HG03460 (cell line): Measurements from ENCODE around the gene ADPGK.
"Not testable (repeated sequence)": the region's sequence is repeated elsewhere in the genome, so short reads cannot be mapped to it uniquely, and the experiment has no call there.

Experiments used
- ATAC-seq: cut with Tn5 transposase; IDR thresholded peaks from one replicate; pipeline ENCODE4 v1.9.1; 2021; ENCODE audit not compliant: unreplicated experiment

Gene ADPGK

DNA sequence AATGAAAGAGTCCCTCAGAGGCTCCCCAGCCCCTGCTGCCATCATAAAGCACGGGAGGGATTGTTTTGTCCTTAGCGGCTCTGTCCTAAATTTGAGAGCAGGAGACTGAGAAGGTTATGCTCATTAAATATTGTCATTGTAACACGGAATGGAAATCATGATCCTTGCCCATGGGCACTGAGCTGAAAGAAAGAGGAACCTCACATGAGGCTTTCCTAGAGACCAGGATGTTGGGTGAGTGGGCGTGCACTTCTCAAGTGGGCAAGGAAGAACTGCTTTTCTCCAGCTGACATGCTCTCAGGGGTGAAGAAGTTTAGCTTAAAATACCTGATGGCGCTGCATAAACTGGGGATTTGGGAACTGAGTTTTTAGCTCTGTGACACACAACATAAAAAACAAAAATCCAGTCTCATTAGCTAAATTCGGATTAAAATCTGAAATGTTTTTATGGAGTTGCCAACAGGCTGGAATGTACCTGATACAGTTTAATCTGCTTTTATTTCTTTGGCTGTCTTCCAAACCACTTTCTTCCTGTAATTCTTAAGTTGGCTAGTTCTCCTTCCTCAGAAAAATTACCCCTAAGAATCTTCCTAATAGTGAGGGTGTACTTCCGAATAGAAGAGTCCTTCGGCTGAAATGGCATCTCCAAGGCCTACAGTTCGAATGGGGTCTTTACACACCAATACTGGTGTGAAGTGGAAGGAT is 31.7 kb downstream of the ADPGK start:
- no peak for ATAC-seq

DNA sequence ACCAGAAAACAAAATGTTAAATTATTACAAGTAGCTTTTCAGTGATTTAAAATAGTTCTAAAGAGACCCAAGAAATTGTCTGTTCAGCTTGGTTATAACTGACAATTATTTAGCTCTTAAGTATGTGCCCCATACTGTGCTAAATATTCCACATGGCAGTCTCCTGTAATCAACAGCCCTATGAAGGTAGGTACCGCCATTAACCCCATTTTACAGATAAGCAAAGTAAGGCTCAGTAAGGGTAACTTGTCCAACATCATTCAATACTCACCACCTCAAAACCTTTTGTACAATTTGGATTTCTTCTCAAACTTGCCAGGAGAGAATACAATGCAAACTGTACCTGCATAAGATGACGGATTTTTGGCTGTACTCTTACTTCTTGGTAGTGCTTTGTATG is 33.9 kb downstream of the ADPGK start:
- no peak for ATAC-seq

DNA sequence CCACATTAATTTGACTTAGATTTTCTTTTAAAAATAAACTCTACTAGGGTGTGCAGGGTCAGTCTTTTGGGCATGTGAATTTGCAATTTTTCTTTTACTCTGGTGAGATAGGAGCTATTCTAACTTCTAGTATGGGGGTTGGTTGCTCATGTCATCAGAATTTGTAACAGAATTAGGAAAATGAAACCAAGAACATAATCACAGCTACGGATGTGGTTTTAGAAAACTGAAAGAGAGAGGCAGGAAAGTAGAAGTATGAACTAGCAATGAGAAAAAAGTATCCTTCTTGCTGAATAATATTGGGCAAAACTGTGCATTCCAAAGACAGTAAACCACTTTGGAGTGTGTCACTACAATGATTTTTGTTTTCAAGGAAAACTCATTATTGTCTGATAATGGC is 43.3 kb downstream of the ADPGK start:
- ATAC-seq: peak; percentile 74

DNA sequence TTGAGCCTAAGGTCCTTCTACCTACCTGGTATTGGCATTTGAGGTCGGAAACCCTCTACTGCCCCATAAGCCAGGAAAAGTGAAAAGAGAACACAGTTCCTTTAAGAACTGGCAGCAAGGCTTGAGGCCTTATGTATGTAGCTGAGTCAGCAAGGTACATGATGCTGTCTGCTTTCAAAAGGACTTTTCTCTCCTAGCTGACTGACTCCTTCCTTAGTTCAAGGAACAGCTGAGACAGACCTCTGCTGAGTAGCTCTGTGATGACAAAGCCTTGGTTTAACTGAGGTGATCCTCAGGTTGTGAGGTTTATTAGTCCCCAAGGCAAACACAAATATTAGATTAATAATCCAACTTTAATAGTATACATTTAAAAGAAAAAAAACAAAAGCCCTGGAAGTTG is 45.8 kb downstream of the ADPGK start:
- ATAC-seq: no peak

DNA sequence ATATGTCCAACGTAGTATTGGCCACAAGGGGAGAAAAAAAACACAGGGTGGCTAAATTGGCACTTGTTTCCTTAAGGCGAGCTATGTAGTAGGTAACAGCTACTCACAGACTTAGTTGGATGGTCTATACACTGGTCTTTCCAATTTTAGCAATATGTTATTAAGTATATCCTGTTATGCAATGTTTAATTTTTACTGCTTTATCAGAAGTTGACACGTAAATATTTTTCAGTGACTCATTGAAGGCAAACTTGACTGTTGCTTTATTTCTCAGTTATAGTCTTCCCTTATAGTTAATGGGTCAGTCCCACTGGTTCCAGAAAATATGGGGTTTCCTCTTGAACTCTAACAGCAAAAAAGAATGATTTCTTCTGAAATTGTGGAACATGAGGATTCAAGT is 46.5 kb downstream of the ADPGK start:
- ATAC-seq: no peak

DNA sequence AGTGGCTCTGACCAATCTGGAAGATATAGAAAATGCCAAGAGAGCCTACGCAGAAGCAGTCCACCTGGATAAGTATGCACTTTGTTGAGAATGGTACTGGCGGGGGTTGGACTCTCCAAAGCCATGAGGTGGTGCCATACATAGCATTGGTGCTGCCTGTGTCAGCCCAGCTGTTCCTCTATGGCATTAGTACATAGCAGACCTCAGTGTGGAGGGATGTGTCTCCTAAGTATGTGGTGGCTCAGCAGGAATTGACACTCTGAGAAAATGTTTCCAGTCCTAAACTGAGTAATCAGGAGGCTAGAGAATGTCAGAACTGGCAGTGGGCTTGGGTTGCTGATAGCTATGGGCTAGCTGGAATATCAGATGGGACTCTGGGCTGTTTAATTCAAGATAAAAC is 48.4 kb downstream of the ADPGK start:
- no peak for ATAC-seq

DNA sequence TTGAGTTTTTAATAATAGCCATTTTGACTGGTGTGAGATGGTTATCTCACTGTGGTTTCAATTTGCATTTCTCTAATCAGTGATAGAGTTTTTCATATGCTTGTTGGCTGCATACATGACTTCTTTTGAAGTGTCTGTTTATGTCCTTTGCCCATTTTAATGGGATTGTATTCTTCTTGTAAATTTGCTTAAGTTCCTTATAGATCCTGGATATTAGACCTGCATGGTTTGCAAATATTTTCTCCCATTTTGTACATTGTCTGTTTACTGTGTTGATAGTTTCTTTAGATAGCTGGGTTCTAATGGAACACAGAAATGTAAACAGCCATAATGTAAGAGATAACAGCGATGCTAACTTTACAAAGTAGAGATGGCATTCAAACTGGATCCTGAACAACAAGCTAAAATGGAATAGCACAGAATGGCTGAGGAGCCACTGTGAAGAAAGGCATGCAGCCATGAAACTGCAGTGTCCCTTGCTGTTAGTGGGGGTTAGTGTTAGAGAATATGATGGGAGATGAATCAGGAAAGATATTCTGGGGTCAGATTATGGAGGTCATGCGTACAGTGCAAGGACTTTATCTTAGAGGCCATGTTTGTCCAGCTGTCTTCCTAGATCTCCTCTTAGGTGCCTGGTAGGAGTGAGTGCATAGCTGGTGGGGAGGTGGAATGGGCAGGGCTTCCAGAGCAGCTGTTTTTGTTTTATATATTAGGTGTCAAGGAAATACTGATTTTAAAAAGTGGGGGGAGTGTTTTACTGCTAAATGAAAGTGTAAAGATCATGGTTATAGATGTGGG is 49.4 kb downstream of the ADPGK start:
- ATAC-seq: no peak

DNA sequence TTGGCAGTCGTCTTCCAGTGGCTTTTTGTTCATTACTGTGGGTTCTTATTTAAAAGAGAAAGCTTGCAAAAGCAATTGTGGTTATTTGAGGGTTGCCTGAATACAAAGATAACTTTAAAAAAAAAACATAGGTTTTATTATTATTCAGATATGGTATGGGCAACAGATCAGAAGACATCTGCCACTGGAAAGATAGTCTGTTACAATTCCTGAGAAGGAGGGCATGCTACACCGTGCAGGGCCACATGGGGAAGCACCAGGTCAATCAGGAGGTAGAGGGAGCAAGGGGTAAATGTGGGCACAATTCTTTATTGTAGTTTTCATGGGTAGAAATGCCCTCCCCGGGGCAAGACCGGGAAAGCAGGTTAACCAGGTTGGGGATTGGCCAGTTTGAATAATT is 51.0 kb downstream of the ADPGK start:
- ATAC-seq: no peak

DNA sequence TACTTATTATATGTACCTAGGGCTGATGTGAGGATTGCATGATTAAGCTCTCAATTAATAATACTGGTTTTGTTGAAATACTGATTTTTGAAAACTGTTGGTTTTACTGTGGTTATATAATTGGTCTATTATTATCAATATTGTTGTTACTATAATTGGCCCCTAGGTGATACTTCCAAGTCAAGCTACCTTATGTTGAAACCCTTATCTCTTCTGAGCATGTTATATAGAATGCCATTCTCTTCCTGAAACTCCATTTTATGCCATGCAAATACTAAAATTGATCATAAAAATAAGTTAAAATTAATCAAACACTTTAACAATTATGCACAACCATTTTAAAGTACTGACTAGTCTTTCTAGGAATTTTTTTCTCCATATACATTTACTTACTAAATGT is 51.5 kb downstream of the ADPGK start:
- ATAC-seq: no peak

DNA sequence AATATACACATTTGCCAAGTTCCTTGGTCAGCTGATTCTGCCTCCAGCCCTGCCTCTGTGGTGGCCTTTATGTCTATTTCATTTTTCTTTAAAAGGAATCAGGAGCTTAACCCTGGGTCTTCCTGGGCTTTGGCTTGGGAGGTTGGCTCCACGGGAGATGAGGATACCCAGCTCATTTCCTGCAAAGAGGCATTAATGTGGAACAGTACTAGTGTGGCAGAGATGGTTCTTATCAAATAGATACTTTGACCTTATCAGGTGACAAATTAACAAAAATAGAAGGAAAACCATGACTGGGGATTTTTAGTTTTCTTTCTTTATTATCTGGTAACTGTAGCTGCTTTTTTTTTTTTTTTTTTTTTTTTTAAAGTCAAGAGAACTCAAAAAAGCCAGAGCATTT is 54.7 kb downstream of the ADPGK start:
- no peak for ATAC-seq

DNA sequence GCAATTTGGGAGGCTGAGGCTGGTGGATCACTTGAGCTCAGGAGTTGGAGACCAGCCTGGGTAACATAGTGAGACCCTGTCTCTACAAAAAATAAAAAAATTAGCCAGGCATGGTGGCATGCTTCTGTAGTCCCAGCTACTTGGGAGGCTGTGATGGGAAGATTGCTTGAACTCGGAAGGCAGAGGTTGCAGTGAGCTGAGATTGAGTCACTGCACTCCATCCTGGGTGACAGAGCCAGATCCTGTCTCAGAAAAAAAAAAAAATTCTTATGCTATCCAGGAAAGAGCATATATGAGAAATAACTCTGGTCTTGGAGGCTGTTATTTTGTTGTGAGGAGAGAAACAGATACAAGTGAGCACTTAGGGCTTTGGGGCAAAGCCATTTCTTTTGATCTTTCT is 55.3 kb downstream of the ADPGK start:
- not testable (repeated sequence) for ATAC-seq

DNA sequence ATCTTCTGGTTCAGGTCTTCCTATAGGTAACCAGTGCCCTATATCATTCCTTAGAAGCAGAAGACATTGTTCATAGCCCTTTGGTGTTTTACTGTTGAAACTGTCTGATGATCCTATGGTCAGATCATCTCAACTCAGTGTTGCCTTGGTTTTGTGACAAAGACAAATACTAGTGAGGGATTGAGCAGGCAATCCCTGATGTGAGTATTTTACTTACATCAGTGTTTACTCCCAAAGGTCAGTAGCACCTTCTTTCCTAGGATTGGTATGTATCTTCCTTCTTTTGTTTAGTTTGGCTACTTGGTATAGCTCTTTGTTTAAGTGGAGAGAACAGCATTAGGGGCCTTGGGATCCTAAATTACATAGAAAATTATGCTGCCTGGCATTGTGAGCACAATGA is 56.4 kb downstream of the ADPGK start:
- ATAC-seq: no peak

DNA sequence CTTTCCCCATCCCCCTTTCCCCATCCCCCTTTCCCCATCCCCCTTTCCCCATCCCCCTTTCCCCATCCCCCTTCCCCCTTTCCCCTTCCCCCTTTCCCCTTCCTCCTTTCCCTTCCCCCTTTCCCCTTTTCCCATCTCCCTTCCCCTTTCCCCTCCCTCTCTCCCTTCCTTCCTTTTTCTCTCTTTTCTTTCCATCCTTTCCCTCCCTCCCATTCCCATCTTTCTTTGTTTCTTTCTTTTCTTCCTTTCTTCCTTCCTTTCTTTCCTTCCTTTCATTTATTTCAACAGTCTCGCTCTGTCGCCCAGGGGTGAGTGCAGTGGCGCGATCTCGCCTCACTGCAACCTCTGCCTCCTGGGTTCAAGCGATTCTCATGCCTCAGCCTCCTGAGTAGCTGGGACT is 57.7 kb downstream of the ADPGK start:
- ATAC-seq: not testable (repeated sequence)

DNA sequence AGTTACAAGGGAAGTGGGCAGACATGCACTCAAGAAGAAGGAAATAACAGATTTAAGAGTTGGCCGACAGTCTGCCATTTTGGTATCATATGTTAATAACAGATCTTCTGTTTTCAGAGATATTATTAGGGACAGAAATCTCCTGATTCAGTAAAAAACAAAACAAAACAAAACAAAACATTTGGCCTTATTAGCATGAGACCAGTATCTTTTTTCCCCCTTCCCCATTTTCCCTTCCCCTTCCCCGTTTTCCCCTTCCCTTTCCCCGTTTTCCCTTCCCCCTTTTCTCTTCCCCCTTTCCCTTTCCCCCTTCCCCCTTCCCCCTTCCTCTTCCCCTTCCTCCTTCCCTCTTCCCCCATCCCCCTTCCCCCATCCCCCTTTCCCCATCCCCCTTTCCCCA is 58.1 kb downstream of the ADPGK start:
- no peak for ATAC-seq

DNA sequence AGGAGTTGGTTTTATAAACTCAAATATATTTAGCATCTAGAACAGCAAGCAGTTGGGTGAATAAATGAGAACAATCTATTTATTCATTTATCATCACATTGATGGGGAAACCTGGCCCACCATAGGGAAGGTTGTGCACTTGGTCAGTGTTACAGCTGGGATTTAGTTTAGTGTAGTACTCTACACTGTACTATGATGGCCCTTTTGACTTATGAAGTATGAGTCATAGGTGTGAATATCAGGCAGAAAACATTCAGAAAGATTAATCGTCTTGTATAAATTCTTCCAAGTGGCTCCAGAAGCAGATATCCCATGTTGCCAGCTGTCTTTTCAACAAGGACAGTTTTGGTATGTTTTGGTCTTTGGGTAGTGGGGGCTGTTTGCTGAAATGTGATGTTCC is 59.5 kb downstream of the ADPGK start:
- ATAC-seq: no peak

DNA sequence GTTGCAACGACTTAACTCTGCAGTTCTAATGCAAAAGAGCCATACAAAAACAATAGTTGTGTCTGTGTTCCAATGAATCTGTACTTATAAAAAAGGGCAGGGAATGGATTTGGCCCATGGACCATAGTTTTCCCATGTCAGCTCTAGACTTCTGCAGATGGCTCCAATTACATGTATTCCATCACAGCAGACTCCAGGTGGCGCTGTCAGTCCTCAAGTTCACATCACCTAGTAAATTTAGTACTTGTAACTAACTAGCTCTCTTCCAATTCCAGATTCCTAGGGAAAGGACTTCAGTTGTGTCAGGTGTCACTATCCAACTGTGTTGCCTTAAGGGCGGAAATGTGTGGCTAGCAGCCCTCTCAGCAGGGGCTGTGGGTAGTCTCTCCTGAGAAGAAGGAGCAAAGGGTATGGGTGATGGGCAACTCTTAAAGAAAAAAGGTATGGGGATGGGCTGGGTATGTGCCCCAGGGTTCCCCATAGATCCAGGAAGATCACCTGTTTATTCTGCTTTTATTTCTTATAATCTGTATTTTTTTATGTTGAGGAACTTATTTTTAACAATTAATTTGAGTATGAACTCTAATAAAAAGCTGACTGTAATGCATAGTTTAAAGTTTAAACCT is 61.4 kb downstream of the ADPGK start:
- no peak for ATAC-seq

DNA sequence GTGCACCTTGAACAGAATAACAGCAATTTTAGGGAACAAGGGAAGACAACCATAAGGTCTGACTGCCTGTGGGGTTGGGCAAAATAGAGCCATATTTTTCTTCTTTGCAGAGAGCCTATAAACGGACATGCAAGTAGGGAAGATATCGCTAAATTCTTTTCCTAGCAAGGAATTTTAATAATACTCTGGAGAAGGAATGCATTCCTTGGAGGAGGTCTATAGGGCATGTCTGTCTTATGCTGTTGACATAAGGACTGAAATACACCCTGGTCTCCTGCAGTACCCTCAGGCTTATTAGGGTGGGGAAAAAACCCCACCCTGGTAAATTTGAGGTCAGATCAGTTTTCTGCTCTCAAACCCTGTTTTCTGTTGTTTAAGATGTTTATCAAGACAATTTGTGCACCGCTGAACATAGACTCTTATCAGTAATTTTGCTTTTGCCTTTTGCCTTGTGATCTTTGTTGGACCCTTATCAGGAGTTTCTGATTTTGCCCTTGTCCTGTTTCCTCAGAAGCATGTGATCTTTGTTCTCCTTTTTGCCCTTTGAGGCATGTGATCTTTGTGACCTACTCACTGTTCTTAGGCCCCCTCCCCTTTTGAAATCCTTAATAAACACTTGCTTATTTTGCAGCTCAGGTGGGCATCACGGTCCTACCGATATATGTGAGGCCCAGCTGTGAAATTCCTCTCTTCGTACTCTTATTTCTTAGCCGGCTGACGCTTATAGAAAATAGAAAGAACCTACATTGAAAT is 74.8 kb downstream of the ADPGK start:
- not testable (repeated sequence) for ATAC-seq

DNA sequence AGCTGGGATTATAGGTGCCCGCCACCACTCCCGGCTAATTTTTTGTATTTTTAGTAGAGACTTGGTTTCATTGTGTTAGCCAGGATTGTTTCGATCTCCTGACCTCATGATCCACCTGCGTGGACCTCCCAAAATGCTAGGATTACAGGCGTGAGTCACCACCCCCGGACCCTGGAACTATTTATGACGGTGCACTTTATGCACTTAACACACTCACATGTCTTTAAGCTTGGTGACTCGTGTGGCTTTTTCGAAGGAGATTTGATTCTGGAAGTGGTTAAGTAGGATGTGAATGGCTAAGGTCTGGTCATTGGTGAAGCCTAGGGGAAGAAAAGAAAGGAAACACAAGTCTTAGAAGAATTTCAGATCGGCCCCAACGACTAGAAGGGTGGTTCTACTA is 77.3 kb downstream of the ADPGK start:
- ATAC-seq: no peak
